HG02571 (cell line): ENCODE data around the gene PDCD10.

ENCODE experiments used
- ATAC-seq: cut with Tn5 transposase; IDR thresholded peaks from one replicate; pipeline ENCODE4 v1.9.1; 2021; ENCODE audit warnings: mild to moderate bottlenecking, moderate library complexity; ENCODE audit not compliant: unreplicated experiment

The PDCD10 gene

GRCh38 chr3:167734498-167735232, at the start of gene PDCD10:
TSS of gene PDCD10 (minus strand) at chr3:167734892. CDS start at chr3:167720157, 14,735 bp downstream.
- peak; percentile 89 for ATAC-seq

GRCh38 chr3:167783781-167784180, 49.1 kb upstream of the PDCD10 start:
- no peak for ATAC-seq

- ATAC-seq = no peak
Observed at GRCh38 chr3:167780214-167780883, 45.7 kb upstream of the PDCD10 start.

DNA sequence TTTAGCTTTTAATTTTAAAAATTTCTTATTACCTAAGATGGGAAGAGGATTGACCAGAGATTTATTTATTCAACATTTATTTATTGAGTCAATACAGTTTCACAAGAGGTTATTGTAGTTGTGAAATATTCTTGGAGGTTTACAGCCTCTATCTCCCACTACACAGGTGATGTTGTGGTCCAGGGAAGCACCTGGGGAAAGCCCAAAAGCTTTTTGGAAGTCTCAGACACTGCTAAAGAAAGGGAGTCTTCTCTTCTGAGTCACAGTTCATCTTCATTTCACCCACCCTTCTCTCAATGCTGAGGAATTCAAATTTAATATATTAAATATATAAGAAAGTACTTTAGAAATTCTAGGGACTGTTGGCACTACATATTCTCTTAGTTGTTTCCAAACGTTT, 42.7 kb upstream of the PDCD10 start:
- no peak for ATAC-seq

DNA sequence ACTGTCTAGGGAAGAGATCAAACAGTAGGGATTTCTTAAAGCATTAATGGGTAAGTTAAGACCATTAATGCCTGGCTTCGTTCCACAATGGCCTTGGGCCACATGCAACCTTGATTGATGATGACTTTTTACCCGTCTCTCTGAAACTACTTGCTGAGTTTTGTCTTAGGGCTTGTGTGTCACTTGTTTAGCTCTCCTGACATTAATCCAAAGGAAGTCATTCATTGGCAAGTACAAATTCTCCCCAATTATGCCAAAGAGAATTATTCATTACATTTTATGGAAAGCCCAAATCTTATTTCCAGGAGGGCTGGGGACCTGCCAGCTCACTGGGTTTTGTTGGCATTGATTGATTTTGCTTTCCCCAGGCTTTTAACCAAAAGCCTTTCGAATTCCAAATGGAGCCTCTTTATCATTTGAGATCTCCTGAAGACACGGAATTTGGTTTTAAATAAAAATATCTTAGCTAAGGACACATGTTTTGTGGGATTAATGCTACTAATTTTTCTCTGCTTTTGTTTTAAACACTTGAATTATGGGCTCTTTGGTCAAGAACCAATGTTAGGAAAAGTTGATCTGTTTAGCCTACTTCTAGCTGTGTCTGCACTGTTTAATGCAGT, 41.5 kb upstream of the PDCD10 start:
- ATAC-seq = no peak

- ATAC-seq = peak; percentile 55
Observed at GRCh38 chr3:167773584-167773983, 38.9 kb upstream of the PDCD10 start.

GRCh38 chr3:167772992-167773391, 38.3 kb upstream of the PDCD10 start:
- ATAC-seq = no peak

- no peak for ATAC-seq
Observed at GRCh38 chr3:167762296-167762695, 27.6 kb upstream of the PDCD10 start.

DNA sequence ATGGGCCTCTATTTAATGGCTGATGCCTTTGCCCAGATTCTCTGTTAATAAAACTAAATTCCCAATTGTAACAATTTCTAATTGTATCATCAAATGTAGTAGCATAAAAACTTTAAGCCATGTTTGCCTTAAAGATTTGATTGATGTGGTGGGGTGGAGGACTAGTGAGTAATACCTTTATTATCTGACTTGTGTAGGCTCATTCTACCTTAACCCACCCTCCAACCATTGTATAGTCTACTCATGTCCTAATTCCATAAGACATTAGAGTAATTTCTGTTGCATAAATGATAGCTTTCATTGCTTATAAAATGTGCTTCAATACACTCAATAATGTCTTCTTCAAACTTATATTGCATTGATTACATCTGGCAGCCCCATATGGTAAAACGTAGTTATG, 26.6 kb upstream of the PDCD10 start:
- ATAC-seq = no peak

- no peak for ATAC-seq
Observed at GRCh38 chr3:167754049-167754448, 19.4 kb upstream of the PDCD10 start.

GRCh38 chr3:167750272-167750971, 15.7 kb upstream of the PDCD10 start:
- peak; percentile 97 for ATAC-seq

DNA sequence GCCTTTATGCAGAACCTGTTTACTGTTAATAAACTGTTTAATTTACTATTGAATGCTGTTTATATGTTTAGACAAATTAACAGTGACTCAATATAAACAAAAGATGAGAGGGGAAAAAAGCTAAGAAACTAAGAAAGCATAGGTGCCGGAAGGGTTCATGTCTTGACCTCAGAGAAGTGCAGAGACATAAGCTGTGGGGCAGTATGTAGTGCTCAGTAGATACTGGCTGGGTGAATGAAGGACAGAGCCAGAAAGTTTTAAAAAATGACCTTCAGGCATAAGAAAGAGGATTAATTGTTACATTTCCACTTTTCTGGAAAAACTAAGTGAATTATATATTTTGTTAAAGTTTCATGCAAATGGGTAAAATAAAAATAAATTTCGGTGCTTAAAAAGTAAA, 15.0 kb upstream of the PDCD10 start:
- no peak for ATAC-seq

- ATAC-seq = no peak
Observed at GRCh38 chr3:167749209-167749608, 14.5 kb upstream of the PDCD10 start.

- ATAC-seq = no peak
Observed at GRCh38 chr3:167743799-167744198, 9.1 kb upstream of the PDCD10 start.

DNA sequence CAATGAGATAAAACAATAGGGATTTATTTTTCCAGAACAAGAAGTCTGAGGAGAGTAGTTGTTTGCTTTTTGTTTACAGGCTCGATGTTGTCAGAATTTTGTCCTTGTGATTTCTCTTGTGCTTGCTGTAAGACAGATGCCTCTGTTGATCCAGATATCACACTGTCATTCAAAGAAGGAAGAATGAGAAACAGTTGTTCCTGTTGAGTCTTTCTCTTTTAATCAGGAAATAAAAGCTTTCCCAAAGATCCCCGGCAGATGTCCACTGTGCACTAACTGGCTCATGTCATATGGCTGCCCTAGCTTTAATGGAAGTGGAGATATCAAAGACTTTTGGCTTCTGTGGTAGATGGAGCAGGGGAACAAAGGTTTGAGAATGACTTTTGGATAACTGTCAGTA, 7.6 kb upstream of the PDCD10 start:
- ATAC-seq = no peak

GRCh38 chr3:167740961-167741587, 6.4 kb upstream of the PDCD10 start:
- peak; percentile 95 for ATAC-seq

GRCh38 chr3:167739190-167739810, 4.6 kb upstream of the PDCD10 start:
- ATAC-seq = no peak

GRCh38 chr3:167738037-167738436, 3.3 kb upstream of the PDCD10 start:
- no peak for ATAC-seq

GRCh38 chr3:167736997-167737396, 2.3 kb upstream of the PDCD10 start:
- ATAC-seq = no peak

- ATAC-seq = no peak
Observed at GRCh38 chr3:167736264-167736787, 1.6 kb upstream of the PDCD10 start.
